ENCODE results near the gene LRRC74B.
"Not testable (repeated sequence)": the region's sequence is repeated elsewhere in the genome, so short reads cannot be mapped to it uniquely, and the experiment has no call there.

Gene LRRC74B

GRCh38 chr22:21077884-21078508, 32.2 kb downstream of the LRRC74B start:
- DNase-seq: no peak

GRCh38 chr22:21078916-21079315, 33.2 kb downstream of the LRRC74B start:
- DNase-seq: no peak

GRCh38 chr22:21079493-21079892, 33.7 kb downstream of the LRRC74B start:
- no peak for DNase-seq

- DNase-seq: no peak
Measured at GRCh38 chr22:21080435-21081137, 34.8 kb downstream of the LRRC74B start.

- no peak for DNase-seq
Measured at GRCh38 chr22:21082248-21082647, 36.5 kb downstream of the LRRC74B start.

- no peak for DNase-seq
Measured at GRCh38 chr22:21087119-21087518, 41.4 kb downstream of the LRRC74B start.

- DNase-seq: not testable (repeated sequence)
Measured at GRCh38 chr22:21087926-21088325, 42.2 kb downstream of the LRRC74B start.

GRCh38 chr22:21091220-21091619, 45.5 kb downstream of the LRRC74B start:
- DNase-seq: not testable (repeated sequence)

- DNase-seq: no peak
Measured at GRCh38 chr22:21092797-21093554, 47.2 kb downstream of the LRRC74B start.

- not testable (repeated sequence) for DNase-seq
Measured at GRCh38 chr22:21093555-21094137, 47.9 kb downstream of the LRRC74B start.

GRCh38 chr22:21094911-21095772, 49.4 kb downstream of the LRRC74B start:
- DNase-seq: no peak

- DNase-seq: no peak
Measured at GRCh38 chr22:21095773-21096107, 50.0 kb downstream of the LRRC74B start.

GRCh38 chr22:21096878-21097277, 51.1 kb downstream of the LRRC74B start:
- not testable (repeated sequence) for DNase-seq

GRCh38 chr22:21098099-21098671, 52.4 kb downstream of the LRRC74B start:
- DNase-seq: no peak

- DNase-seq: no peak
Measured at GRCh38 chr22:21099578-21099977, 53.8 kb downstream of the LRRC74B start.

- DNase-seq: no peak
Measured at GRCh38 chr22:21100149-21101032, 54.6 kb downstream of the LRRC74B start.

- no peak for DNase-seq
Measured at GRCh38 chr22:21101877-21102638, 56.3 kb downstream of the LRRC74B start.

GRCh38 chr22:21102659-21103267, 57.0 kb downstream of the LRRC74B start:
- no peak for DNase-seq

GRCh38 chr22:21103633-21104032, 57.9 kb downstream of the LRRC74B start:
- DNase-seq: no peak

GRCh38 chr22:21104126-21104691, 58.5 kb downstream of the LRRC74B start:
- DNase-seq: no peak

All from SIG-M5 (cell line).